Measurements from ENCODE around the gene CDADC1. TPM values are rescaled to one million over a fixed set of nuclear protein-coding genes. Genes with fewer than 3 reads are reported as not detected.

Gene CDADC1
- polyA plus RNA-seq, 1 donor from 2014 or later = 11.6 TPM

GRCh38 chr13:49245101-49245500 is 2.6 kb upstream of the CDADC1 start:
- no peak overlapping the region for H3K9ac ChIP-seq (ENCODE audit: low read length)
- no peak overlapping the region for H3K27ac ChIP-seq (ENCODE audit: low read length)
- H3K79me2 ChIP-seq (replicated peaks; ENCODE audit: insufficient read depth, low read length) = no peaks in the 10 kb centered on the region
- H3K9me2 ChIP-seq (ENCODE audit: insufficient read depth, low read length) = no peaks in the 10 kb centered on the region
- no peaks in the 10 kb centered on the region for H3F3A ChIP-seq (ENCODE audit: insufficient read depth, low read length, poor library complexity, severe bottlenecking)
- H3K27me3 ChIP-seq (ENCODE audit: insufficient read depth, low read depth, low read length) = no peaks in the 10 kb centered on the region
- H4K20me1 ChIP-seq (ENCODE audit: insufficient read depth) = no peaks in the 10 kb centered on the region
- no peak overlapping the region for H2AFZ ChIP-seq (ENCODE audit: low read depth, low read length)
- TF ChIP-seq RAD21 (conservative IDR thresholded peaks at IDR 0.05) = no peak
- no peak for TF ChIP-seq EP300 (conservative IDR thresholded peaks at IDR 0.05; ENCODE audit: poor library complexity, severe bottlenecking)
- TF ChIP-seq MXI1 (conservative IDR thresholded peaks at IDR 0.05; ENCODE audit: poor library complexity, severe bottlenecking) = no peak
- TF ChIP-seq POLR2AphosphoS5 (IDR thresholded peaks at IDR 0.05) = no peak
- no peak for TF ChIP-seq REST (IDR thresholded peaks at IDR 0.05; ENCODE audit: borderline replicate concordance)
- no peak for TF ChIP-seq EZH2 (IDR thresholded peaks at IDR 0.05; ENCODE audit: borderline replicate concordance, insufficient read depth, low read length, poor library complexity, severe bottlenecking)
- no peak for TF ChIP-seq SMC3 (conservative IDR thresholded peaks at IDR 0.05; ENCODE audit: poor library complexity)
- TF ChIP-seq CTCF (IDR thresholded peaks at IDR 0.05; ENCODE audit: poor library complexity, severe bottlenecking) = no peak
- no peak for TF ChIP-seq TAF1 (IDR thresholded peaks at IDR 0.05; ENCODE audit: low read depth)
- no peaks in the 10 kb centered on the region for H3K36me3 ChIP-seq (ENCODE audit: insufficient read depth, low read length)
- H3K4me3 ChIP-seq (ENCODE audit: low read length) = no peak overlapping the region
- no peak overlapping the region for H3K4me2 ChIP-seq (ENCODE audit: low read length)
- H3K9me3 ChIP-seq (ENCODE audit: low read length) = no peaks in the 10 kb centered on the region

- Histone ChIP-seq H3K27ac (ENCODE audit: low read length) (peak overlapping the region; percentile 38), H3K36me3 (ENCODE audit: insufficient read depth, low read length) (no peaks in the 10 kb centered on the region), H3K9ac (ENCODE audit: low read length) (peak overlapping the region; percentile 76), H4K20me1 (ENCODE audit: insufficient read depth) (no peaks in the 10 kb centered on the region), H3K9me3 (ENCODE audit: low read length) (no peaks in the 10 kb centered on the region), H3K4me2 (ENCODE audit: low read length) (peak overlapping the region; percentile 74), H3K4me3 (ENCODE audit: low read length) (peak overlapping the region; percentile 75), H3F3A (ENCODE audit: insufficient read depth, low read length, poor library complexity, severe bottlenecking) (no peaks in the 10 kb centered on the region), H2AFZ (ENCODE audit: low read depth, low read length) (peak overlapping the region; percentile 90), H3K9me2 (ENCODE audit: insufficient read depth, low read length) (no peaks in the 10 kb centered on the region), H3K79me2 (replicated peaks; ENCODE audit: insufficient read depth, low read length) (no peaks in the 10 kb centered on the region), H3K27me3 (ENCODE audit: insufficient read depth, low read depth, low read length) (no peaks in the 10 kb centered on the region)
- TF ChIP-seq POLR2AphosphoS5 (IDR thresholded peaks at IDR 0.05) = no peak
Observed at GRCh38 chr13:49246850-49247642, 679 bp upstream of the CDADC1 start.

Data from neural cell (in vitro differentiated cells).